Hypothalamus (tissue), 51 donors: Measurements from ENCODE around the gene ACKR2.
"Not testable (repeated sequence)": the region's sequence is repeated elsewhere in the genome, so short reads cannot be mapped to it uniquely, and the experiment has no call there.

Experiments used
- DNase-seq, 51 donors: peaks; one replicate each; lab custom pipeline; 2025; lab: John Stamatoyannopoulos, UW

The ACKR2 gene

DNA sequence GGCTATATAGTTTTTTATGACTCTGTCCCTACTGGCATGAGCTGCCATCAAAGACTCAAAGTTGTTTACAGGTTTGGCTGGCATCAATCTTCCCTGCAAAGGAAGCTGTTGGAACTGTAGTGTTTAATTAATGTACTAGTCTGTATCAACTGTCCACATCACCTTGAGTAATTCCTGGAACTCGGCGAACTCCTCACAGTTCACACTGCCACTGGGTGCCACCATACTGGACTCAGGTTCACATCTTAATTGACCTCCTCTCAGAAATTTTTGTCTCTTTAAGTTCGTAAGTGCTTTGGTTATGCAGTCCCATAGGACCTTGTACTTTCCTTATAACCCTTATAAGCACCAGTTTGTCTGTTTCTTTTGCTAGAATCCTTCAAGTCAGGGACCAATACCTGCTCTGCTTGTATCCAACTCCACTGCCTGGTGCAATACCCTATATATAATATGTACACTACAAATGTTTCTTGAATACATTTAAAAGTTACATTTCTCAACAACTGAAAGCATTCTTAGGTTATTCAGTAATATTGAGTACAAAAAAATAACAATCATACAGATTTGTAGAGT is 8.1 kb upstream of the ACKR2 start:
- no peak for DNase-seq

DNA sequence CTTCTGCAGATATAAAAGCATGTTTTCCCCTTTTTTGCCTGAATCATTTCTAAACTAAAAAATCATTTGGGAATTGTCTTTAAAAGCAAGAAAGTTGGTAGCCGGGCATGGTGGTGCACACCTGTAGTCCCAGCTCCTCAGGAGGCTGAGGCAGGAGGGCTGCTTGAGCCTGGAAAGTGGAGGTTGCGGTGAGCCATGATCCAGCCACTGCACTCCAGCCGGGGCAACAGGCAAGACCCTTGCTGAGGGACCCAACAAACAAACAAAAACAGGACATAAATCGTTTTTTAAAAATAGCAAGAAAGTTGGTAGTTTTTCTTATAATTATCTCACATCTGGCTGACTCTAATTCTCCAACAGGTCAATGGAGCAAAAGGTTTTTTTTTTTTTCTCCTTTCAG is 7.5 kb upstream of the ACKR2 start:
- DNase-seq = no peak

DNA sequence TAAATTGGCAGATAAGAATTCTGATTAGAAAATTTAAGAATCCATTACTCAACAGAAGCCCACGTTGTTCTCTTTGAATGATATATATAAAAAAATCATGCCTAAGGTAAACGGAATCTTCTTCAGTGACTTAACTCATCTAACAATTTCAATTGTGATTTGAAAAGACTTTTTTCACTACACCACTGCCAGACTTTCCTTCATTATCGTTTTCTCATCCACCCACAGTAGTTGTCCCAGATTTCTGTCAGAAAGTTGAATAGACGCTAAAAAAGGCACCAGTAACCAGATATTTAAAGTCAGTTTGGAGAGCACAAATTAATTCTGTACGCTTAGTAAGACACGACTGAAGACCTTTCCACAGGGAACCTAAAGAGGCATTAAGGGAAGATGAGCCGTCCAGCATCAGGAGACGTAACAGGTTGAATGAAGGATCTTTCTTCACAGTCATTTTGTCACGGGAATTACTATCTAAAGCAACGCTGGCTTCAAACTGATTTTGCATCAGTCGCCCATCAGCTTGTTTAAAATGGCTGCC is 6.3 kb upstream of the ACKR2 start:
- DNase-seq = no peak

DNA sequence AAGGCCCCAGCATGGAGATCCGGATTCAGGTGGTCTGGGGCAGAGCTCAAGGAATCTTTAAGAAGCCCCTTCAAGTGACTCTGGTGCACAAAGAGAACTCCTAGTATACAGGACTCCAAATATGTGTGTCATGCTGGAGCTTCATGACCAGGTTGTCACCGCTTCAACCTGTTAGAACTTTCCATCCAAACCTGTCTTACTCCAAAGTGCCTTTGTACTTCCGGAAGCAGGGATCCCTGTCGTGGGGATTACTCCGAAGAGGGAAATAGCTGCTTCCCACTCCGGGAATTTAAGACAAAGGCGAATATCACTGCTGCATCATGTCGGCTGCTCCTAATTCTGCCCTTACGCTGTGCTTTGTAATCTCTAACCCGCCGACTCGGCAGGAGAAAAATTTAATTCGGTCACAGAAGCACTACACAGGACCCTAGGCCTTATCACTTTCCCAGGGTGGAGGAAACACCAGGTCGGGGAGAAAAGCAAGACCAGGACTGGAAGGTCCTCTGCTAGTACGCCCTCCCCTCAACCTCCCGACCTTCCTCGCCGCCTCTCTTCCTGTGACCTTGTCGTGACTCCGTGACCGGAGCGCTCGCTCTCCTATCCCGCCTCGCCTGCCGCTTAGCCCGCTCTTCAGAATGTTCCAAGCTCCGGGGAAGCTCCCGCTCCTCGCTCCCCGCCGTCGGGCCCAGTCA is 5.7 kb upstream of the ACKR2 start:
- peak in 23 of 51 donors; percentile 15 to 80 (median 53) for DNase-seq

DNA sequence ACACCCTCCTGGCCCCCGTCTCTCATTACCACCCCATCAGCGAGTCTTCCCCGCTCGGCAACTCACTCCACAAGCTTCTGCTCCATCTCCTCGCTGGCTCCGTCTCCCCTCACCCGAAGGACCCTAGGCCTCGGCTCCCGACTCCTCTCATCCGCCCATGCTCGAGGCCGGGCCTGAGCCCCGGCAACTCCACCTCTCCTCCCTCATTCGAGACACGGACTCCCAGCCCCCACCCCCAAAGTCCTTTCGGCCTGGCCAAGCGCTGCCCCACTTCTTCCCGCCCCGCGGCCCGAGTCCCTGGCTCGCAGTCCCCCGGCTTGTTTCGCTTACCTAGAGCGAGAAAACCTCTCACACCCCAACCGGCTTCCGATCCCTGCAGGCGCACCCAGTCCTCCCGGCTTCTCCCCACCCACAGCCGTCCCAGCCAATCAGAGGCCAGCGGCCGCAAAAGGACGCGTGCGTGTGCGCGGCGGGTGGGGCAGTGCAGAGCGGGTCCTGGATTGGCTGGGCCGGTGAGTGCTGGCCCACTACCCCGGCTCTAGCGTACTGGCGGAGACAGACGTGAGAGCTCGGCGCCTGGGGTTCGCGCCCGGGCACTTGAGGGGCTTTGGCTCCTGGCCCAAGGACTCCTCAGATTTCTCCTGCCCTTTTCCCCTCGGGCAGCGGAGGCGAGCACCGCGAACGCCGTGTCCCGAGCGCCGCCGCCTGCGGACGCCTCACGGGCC is 5.0 kb upstream of the ACKR2 start, which contains the start of gene HIGD1A:
Gene HIGD1A, minus strand, starts transcription at position 385 of the 725 bp plus-strand sequence. CDS start 10,237 bp downstream, outside the sequence.
- DNase-seq = peak; percentile 64 to 98 (median 95)

DNA sequence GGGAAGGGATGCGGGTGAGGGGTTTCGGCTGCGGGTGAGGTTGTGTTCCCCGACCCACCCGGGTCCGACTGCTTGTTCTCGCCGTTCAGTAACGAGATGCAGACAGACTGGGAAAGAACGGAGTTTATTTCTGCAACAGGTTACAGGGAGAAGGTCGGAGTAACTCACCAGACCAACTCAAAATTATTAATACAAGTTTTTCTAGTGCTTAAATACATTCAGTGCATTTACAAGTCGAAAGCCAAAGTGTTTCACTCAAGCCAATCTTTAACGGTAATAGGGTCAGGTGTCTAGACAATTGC is 4.5 kb upstream of the ACKR2 start:
- DNase-seq = no peak

DNA sequence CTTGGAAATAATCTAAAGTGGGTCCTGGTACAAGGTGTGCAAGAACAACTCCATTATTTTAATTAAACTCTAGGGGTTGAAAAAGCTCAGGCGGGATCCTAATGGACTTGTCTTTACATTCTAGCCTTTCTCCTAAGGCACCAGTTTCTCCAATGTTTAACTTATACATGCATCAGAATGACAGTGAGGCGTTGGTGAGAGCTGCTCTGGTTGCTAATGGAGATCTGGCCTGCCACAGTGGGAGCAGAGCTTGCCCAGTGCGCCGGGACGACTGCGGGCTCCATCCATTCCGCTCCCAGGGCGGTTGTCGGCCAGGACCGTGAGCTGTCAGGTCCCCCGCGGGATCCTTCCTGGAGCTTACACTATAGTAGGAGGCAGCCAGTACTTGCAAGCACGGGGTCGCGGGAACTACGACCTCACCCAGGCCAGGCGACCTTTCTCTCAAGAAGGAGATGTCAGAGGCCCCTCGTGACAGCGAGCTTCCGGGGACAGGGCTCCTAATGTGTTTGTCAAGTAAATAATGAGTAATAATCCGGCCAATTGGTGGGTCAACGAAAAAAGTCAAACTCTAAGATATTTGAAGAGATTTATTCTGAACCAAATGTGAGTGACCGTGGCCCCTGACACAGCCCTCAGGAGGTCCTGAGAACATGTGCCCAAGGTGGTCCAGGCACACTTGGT is 4.0 kb upstream of the ACKR2 start:
- peak in 26 of 51 donors; percentile 5 to 51 (median 16) for DNase-seq

DNA sequence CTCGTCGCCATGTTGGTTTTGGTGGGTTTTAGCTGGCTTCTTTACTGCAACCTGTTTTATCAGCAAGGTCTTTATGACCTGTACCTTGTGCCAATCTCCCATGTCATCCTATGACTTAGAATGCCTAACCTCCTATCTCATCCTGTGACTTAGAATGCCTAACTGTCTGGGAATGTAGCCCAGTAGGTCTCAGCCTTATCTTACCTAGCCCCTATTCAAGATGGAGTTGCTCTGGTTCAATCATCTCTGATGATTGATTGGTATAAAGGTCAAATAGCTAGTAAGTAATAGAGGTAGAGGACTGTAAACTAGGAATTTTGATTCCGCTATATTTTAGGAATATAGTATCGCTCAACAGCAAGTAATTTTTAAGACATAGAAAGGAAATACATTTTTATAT is 1.3 kb upstream of the ACKR2 start:
- DNase-seq = no peak

DNA sequence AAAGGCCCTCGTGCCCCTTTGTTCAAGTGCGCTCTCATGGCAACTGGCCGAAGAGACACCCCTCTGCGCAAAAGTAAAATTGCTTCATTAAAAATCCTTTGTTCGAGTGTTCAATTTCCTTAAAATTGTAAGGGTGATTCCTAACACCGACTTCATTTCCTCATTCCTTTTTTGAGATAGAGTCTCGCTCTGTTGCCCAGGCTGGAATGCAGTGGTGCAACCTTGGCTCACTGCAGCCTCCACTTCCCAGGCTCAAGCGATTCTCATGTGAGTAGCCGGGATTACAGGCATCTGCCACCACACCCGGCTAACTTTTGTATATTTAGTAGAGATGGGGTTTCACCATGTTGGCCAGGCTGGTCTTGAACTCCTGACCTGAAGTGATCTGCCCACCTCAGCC is 1.5 kb downstream of the ACKR2 start:
- DNase-seq = not testable (repeated sequence)

DNA sequence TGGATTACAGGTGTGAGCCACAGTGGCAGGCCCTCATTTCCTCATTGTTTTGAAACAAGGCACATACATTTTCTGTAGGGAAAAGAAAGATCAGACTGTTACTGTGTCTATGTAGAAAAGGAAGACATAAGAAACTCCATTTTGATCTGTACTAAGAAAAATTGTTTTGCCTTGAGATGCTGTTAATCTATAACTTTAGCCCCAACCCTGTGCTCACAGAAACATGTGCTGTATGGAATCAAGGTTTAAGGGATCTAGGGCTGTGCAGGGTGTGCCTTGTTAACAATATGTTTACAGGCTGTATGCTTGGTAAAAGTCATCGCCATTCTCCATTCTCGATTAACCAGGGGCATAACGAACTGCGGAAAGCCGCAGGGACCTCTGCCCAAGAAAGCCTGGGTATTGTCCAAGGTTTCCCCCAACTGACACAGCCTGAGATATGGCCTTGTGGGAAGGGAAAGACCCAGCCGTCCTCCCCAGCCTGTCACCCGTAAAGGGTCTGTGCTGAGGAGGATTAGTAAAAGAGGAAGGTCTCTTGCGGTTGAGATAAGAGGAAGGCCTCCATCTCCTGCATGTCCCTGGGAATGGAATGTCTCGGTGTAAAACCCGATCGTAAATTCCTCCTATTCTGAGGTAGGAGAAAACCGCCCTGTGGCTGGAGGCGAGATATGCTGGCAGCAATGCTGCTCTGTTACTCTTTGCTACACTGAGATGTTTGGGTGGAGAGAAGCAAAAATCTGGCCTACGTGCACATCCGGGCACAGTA is 2.1 kb downstream of the ACKR2 start:
- not testable (repeated sequence) for DNase-seq

DNA sequence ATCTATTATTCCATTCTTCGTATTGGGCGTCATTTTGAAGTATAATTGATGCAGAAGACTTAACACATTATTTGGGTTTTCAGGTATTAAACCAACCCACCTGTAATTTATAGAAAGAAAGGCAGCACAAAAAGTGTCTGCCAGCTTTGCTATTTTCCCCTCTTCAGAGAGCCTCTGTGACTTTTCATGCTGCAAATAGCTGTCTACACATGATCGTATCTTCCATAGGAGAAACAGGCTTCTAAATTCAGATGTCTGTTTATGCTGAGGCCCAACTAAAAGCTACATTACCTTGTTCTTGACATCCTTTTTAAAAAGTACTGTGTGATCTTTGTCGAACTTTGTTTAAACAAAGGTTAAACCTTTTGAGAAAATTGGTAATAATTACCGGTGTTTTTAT is 5.0 kb downstream of the ACKR2 start:
- DNase-seq = no peak

DNA sequence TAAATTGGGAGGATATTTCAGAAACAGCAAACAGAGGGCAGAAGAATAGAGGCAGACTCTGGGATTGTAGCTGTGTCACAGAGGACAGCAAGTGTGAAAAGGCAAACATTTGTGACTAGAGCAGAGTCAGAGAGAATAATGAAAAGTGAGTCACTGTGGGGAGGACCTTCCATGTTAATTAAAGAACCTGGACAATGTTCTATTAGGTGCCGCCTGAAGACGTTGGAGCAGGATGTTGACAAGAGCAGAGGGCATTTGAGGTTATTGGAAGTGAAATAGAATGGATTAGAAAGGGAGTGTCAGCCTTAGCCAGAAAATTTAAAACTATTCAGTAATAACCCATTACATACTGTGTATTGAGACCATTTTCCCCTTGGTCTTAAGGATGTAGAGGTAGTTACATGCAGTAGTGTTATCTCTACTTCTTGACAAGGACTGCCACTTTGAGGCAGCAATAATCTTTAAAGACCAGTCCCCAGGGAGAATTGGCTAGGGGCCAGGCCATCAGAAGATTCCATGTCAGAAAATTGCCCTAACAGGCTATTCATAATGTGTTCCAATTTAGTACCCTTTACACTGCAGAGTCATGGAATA is 5.8 kb downstream of the ACKR2 start:
- no peak for DNase-seq

DNA sequence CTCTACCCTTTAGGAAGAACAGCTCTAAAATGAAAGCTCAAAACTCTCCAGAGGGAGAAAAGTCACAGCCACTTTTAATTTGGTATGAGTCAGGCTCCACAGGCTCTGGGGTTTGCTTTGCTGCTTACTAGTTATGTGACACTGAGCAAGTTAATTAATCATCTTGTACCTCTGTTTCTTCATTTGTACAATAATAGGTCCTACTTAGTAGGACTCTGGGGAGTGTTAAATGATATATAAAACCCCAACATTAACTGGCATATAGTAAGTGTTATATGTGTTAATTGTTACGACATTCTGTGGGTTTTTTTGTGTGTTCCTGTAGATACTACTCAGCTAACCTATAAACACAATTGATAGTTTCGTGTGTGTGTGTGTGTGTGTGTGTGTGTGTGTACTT is 6.6 kb downstream of the ACKR2 start:
- peak in 1 of 51 donors; percentile 1 for DNase-seq

DNA sequence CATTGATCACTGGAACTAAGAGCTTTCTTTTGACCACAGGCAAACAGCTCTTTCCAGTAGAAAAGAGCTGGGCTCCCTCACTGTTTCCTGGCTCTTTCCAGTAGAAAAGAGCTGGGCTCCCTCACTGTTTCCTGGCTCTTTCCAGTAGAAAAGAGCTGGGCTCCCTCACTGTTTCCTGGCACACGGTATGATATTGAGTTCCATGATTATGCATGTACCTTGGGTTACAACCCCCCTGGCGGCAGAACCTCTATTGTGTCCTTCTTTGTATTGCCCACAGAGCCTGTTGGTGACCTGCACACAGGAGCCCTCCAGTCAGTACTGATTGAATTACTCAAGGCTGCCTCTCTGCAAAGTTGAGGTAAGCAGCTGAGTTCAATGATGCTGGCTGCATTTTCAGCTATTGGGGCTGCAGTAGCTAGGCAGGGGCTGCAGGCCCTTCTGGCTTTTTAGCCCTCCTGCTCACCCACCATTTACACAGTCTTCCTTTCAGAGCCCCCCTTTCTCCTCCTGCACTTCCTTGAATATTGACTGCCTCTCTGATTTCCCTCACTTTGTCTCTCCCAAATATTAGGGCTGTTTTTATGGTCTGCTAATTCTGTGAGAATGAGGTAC is 10.2 kb downstream of the ACKR2 start:
- DNase-seq = peak in 1 of 51 donors; percentile 15

DNA sequence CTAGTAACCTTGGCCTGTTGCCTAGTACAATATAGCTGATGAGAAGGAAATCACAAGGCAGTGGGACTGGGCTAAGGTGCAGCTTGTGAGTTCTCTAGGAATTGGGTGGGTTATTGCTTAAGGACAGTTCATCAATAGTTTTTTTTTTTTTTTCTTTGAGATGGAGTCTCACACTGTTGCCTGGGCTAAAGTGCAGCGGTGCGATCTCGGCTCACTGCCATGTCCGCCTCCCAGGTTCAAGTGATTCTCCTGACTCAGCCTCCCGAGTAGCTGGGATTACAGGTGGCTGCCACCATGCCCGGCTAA is 11.5 kb downstream of the ACKR2 start:
- no peak for DNase-seq

DNA sequence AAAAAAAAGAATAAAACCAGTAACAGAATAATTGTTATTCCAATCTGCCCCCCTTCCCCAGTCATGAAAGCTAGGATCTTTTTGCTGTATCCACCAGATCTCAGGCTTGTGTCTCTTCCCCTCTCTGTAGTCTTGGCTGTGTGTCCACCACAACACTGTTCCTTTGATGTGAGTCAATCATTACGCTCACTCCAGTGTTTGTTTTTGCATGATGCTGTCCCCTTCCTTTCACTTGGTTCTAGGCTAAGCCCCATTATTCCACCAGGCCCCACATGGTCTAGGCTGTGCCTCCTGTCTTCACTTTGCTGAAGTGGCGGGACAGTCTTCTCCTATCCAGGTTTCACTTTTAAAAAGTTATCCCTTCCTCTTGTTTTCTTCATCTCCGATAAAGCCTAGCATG is 13.6 kb downstream of the ACKR2 start:
- DNase-seq = no peak

DNA sequence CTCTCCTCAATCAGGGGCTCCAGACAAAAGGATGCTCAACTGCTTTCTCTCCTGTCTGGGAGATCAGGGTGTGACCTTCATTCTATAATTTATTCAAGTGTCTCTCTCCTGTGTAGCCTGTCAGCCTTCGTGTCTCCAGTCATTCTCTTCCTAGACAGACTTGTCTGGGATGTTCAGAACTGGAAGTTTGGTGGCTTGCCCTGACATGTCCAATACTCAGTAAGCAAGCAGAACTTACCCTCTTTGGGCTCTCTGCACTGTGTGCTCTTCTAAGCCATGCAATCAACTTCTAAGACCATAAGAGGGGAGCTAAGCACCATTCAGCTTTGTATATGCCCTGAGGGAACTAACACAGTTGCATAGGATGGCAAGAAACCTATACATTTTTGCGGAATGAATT is 14.1 kb downstream of the ACKR2 start:
- DNase-seq = no peak

DNA sequence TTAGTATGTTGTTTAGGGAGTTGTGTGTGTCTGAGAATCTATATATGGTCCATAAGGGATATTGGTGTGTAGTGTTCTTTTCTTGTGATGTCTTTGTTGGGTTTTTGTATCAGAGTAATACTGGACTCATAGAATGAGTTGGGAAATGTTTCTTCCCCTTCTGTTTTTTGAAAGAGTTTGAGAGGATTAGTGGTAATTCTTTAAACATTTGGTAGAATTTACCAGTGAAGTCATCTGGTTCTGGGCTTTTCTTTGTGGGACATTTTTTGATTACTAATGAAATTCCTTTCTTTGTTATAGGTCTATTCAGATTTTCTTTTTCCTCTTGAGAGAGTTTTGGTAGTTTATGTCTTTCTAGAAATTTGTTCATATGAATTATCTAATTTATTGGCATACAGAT is 16.9 kb downstream of the ACKR2 start:
- no peak for DNase-seq

DNA sequence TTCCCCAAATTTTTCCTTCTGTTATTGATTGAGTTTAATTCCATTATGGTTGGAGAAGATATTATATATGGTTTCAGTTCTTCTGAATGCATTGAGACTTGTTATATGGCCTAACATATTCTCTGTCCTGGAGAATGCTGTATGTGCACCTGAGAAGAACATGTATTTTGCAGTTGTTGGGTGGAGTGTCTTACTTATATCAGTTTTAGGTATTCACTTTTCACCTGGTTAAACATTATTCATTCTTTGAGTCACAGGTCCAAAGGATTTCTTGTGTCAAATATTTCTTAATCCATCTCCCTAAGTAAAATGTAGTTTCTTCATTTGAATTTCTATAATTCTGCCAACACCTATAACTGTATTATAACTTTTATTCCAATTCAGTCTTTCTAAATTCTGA is 17.8 kb downstream of the ACKR2 start:
- DNase-seq = no peak

DNA sequence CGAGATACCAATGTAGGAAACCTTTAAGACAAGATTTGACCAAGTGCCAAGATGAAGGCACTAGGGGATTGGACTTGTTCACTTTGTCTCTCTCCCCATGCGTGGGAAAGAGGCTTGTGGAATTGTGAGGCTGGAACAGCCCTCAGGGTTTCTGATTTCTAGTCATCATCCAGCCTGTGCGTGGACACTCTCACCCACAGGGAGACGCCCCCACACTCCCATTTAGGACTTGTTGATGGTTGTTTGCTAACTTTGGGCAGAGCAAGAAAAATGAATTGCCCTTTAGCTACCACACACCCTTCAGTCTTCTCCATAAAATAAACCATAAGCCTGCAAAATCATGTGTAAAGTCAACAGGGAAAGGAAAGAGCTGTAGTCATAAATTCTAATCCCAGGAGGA is 18.4 kb downstream of the ACKR2 start:
- DNase-seq = no peak
